A673 (cell line): ENCODE results near the gene CLASP2. TPM values are rescaled to one million over a fixed set of nuclear protein-coding genes. Genes with fewer than 3 reads are reported as not detected.
"Not testable (repeated sequence)": the region's sequence is repeated elsewhere in the genome, so short reads cannot be mapped to it uniquely, and the experiment has no call there.

ENCODE experiments used
- BruUV-seq: library from RNA; stranded (reverse); fragments of 400-500 nt; replicated peaks from 2 replicates; lab custom pipeline; 2021; lab: Mats Ljungman, UMichigan
- CTCF ChIA-PET: fragments of 300-600 bp; sonication (Branson Sonifier 250); formaldehyde crosslinking; loops from one replicate; lab custom pipeline; 2022; ENCODE audit warnings: antibody characterized with exemption; lab: Charles Lee
- POLR2A ChIA-PET: fragments of 300-600 bp; sonication (Branson Sonifier 250); formaldehyde crosslinking; loops from one replicate; lab custom pipeline; 2022; ENCODE audit warnings: antibody characterized with exemption; ENCODE audit not compliant: low non-redundant PET; lab: Charles Lee
- DNase-seq: peaks from one replicate; pipeline ENCODE4 v3.0.0-alpha.2; 2015; ENCODE audit warnings: low spot score
- H3K27ac ChIP-seq: fragments of 200-600 bp; sonication (generic); 2 replicates; pipeline ENCODE4 v1.5.1; 2016; ENCODE audit warnings: mixed run types, low read depth, mild to moderate bottlenecking, mixed read lengths, antibody characterized with exemption, low read length; ENCODE audit not compliant: poor library complexity, severe bottlenecking
- H3K27me3 ChIP-seq: fragments of 200-600 bp; sonication (generic); replicated peaks from 2 replicates; pipeline ENCODE4 v1.6.1; 2017; ENCODE audit warnings: mixed run types, low read depth, mild to moderate bottlenecking, mixed read lengths, antibody characterized with exemption, low read length; ENCODE audit not compliant: insufficient read depth, poor library complexity
- H3K36me3 ChIP-seq: fragments of 200-600 bp; sonication (generic); 2 replicates; pipeline ENCODE4 v1.6.1; 2016; ENCODE audit warnings: mixed run types, mild to moderate bottlenecking, mixed read lengths, antibody characterized with exemption, low read length; ENCODE audit not compliant: insufficient read depth, poor library complexity, severe bottlenecking
- H3K4me1 ChIP-seq: fragments of 200-600 bp; sonication (generic); 2 replicates; pipeline ENCODE4 v1.6.1; 2017; ENCODE audit warnings: mixed run types, mild to moderate bottlenecking, mixed read lengths, antibody characterized with exemption, low read length; ENCODE audit not compliant: insufficient read depth, poor library complexity, severe bottlenecking
- H3K4me3 ChIP-seq: fragments of 200-600 bp; sonication (generic); 2 replicates; pipeline ENCODE4 v1.5.1; 2016; ENCODE audit warnings: low read depth, mixed run types, mild to moderate bottlenecking, mixed read lengths, low read length; ENCODE audit not compliant: poor library complexity, severe bottlenecking
- H3K9me3 ChIP-seq: fragments of 200-600 bp; sonication (generic); 2 replicates; pipeline ENCODE4 v1.6.1; 2016; ENCODE audit warnings: mixed run types, low read depth, mild to moderate bottlenecking, mixed read lengths, antibody characterized with exemption, low read length; ENCODE audit not compliant: poor library complexity, severe bottlenecking
- EZH2 ChIP-seq: fragments of 200-600 bp; sonication (generic); IDR thresholded peaks from 2 replicates; pipeline ENCODE4 v1.6.1; 2017; ENCODE audit warnings: borderline replicate concordance, low read depth, mild to moderate bottlenecking, mixed read lengths, antibody characterized with exemption, low read length; ENCODE audit not compliant: poor library complexity, severe bottlenecking
- intact Hi-C: fragments of 100-400 bp; cut with micrococcal nuclease; formaldehyde crosslinking; loops from one replicate; pipeline ENCODE4 v1.10.0; 2022; ENCODE audit not compliant: unreplicated experiment
- total RNA-seq: library from RNA; stranded (reverse); gene quantifications from 2 replicates; pipeline ENCODE4 v1.2.3, GENCODE V29; 2021
- TF ChIP-seq, protein P1 (sequence below): fragments of 300-800, 200-600 bp; sonication (generic); conservative IDR thresholded peaks from 2 replicates; pipeline ENCODE4 v1.5.1; 2017; ENCODE audit warnings: low read depth, mild to moderate bottlenecking, antibody characterized with exemption, low read length, moderate library complexity, mixed read lengths

CLASP2 gene
- total RNA-seq, 1 experiment from 2014 or later, result 67.4 TPM

GRCh38 chr3:33658039-33658438 lies 60.0 kb downstream of the CLASP2 start:
- no peak for DNase-seq
- Histone ChIP-seq H3K27me3 (no peaks in the 10 kb centered on the region), H3K36me3 (no peaks in the 10 kb centered on the region), H3K9me3 (no peaks in the 10 kb centered on the region), H3K4me1 (peaks cover 31% of the 10 kb centered on the region), H3K4me3 (no peak overlapping the region), H3K27ac (no peak overlapping the region)
- TF ChIP-seq, protein P1, sequence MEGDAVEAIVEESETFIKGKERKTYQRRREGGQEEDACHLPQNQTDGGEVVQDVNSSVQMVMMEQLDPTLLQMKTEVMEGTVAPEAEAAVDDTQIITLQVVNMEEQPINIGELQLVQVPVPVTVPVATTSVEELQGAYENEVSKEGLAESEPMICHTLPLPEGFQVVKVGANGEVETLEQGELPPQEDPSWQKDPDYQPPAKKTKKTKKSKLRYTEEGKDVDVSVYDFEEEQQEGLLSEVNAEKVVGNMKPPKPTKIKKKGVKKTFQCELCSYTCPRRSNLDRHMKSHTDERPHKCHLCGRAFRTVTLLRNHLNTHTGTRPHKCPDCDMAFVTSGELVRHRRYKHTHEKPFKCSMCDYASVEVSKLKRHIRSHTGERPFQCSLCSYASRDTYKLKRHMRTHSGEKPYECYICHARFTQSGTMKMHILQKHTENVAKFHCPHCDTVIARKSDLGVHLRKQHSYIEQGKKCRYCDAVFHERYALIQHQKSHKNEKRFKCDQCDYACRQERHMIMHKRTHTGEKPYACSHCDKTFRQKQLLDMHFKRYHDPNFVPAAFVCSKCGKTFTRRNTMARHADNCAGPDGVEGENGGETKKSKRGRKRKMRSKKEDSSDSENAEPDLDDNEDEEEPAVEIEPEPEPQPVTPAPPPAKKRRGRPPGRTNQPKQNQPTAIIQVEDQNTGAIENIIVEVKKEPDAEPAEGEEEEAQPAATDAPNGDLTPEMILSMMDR, result no peak
- no peak for TF ChIP-seq EZH2
- intact Hi-C loops, result no loop called here
- no TSS peak for BruUV-seq
- ChIA-PET CTCF (no interaction called here), POLR2A (no interaction called here)

DNA sequence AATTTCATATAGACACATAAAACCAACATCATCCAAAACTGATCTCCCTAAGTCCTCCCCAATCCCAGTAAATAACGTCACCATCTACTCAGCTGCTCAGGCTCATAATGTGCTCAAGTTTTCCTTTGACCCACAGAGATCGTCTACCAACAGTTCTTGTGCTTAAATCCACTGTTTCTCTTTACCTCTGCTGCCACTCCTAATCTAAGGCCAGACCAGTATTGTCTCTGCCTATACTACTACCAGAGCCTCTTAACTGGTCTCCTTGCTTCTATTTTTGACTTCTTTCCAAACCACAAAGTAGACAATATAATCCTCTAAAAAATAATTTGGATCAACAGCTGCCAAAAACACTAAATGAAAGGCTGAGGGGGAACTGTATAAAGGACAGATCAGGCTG lies 65.3 kb downstream of the CLASP2 start:
- no peak for TF ChIP-seq EZH2
- TF ChIP-seq, protein P1, result no peak
- peak; percentile 19 for DNase-seq
- H3K27ac ChIP-seq, result no peak overlapping the region
- H3K4me3 ChIP-seq, result no peak overlapping the region
- CTCF ChIA-PET, result no interaction called here
- POLR2A ChIA-PET, result no interaction called here
- H3K9me3 ChIP-seq, result no peaks in the 10 kb centered on the region
- H3K27me3 ChIP-seq, result no peaks in the 10 kb centered on the region
- intact Hi-C loops, result no loop called here
- no TSS peak for BruUV-seq
- H3K4me1 ChIP-seq, result peaks cover 13% of the 10 kb centered on the region
- no peaks in the 10 kb centered on the region for H3K36me3 ChIP-seq

- DNase-seq, POLR2A ChIA-PET, intact Hi-C loops, CTCF ChIA-PET, H3K4me3 ChIP-seq, H3K27ac ChIP-seq, H3K27me3 ChIP-seq, H3K36me3 ChIP-seq, H3K9me3 ChIP-seq, BruUV-seq: not testable (repeated sequence)
- H3K4me1 ChIP-seq, result peaks cover 11% of the 10 kb centered on the region
Measured at GRCh38 chr3:33651101-33651500, 67.0 kb downstream of the CLASP2 start.

GRCh38 chr3:33650495-33650894 lies 67.6 kb downstream of the CLASP2 start:
- intact Hi-C loops, result no loop called here
- Histone ChIP-seq H3K4me3 (no peak overlapping the region), H3K36me3 (no peaks in the 10 kb centered on the region), H3K27ac (no peak overlapping the region), H3K4me1 (peaks cover 11% of the 10 kb centered on the region), H3K27me3 (no peaks in the 10 kb centered on the region), H3K9me3 (no peaks in the 10 kb centered on the region)
- TF ChIP-seq EZH2, result no peak
- TF ChIP-seq, protein P1, result no peak
- POLR2A ChIA-PET, result no interaction called here
- CTCF ChIA-PET, result no interaction called here
- BruUV-seq, result no TSS peak
- DNase-seq, result no peak
